GM12891 (cell line): ENCODE measurements around the gene FCN2.

ENCODE experiments used
- POLR2A ChIP-seq: IDR thresholded peaks from 2 replicates; pipeline ENCODE4 v1.6.1; 2011; ENCODE audit warnings: low read depth, low read length, control low read depth
- POLR2AphosphoS5 ChIP-seq: IDR thresholded peaks from 2 replicates; pipeline ENCODE4 v1.6.1; 2011; ENCODE audit warnings: low read depth, low read length, control low read depth
- TAF1 ChIP-seq: IDR thresholded peaks from 2 replicates; pipeline ENCODE4 v1.6.1; 2011; ENCODE audit warnings: low read depth, low read length, control low read depth

DNA sequence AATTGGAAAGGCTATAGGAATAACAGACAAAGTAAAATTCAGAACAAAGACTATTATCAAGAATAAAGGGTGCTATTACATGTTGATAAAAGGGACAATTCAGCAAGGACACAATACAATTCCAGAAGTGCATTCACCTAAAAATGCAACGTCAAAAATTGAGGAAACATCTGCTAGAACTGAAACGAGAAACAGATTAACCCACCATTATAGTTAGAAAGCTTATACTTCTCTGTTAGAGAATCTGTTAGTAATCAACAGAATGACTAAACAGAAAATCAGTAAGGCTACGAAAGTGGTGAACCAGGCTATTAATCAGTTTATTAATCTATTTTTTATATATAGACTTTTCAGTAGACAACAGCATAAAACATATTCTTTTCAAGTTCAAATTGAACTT lies 22.3 kb downstream of the FCN2 start:
- no peak for TF ChIP-seq TAF1
- no peak for TF ChIP-seq POLR2AphosphoS5
- TF ChIP-seq POLR2A = no peak
